Hair follicle dermal papilla cell (primary cell): ENCODE measurements around the gene FRG1. TPM values are rescaled to one million over a fixed set of nuclear protein-coding genes. Genes with fewer than 3 reads are reported as not detected.

Source experiments
- small RNA-seq: library from RNA; depleted of rRNA; stranded (forward); fragments of <200 nt; gene quantifications from one replicate; pipeline ENCODE3, GENCODE V24; 2012
- total RNA-seq: library from RNA; depleted of rRNA; stranded (reverse); fragments of >200 nt; gene quantifications from 2 replicates; pipeline ENCODE4 v1.2.3, GENCODE V29; 2012

The FRG1 gene
- 15.3 and 22.6 TPM in 2 replicates for total RNA-seq

GRCh38 chr4:189940178-189941004 is at the start of gene FRG1:
FRG1 (plus strand) TSS chr4:189940872; CDS start chr4:189941010, 138 bp downstream.

Small RNA genes within 50 kb of the gene (small RNA-seq; reads per million reads assigned to genes)
- not detected for gene MLLT10P2

Other genes with a start within 250 kb of the FRG1 start
- gene FRG2, start 86.4 kb downstream of the FRG1 start, total RNA-seq, result not detected in 2 replicates
- not detected in 2 replicates for gene DBET, start 123.6 kb downstream of the FRG1 start, total RNA-seq
- gene DUX4, start 232.9 kb downstream of the FRG1 start, total RNA-seq, result not detected in 2 replicates